Body of pancreas (tissue), 4 donors: ENCODE measurements around the gene ACTG2.
"Not testable (repeated sequence)": the region's sequence is repeated elsewhere in the genome, so short reads cannot be mapped to it uniquely, and the experiment has no call there.

Source experiments
- CTCF ChIP-seq, 7 experiments: fragments of 450-650 bp in 4 of 7; fragments of 200-600 bp in 3 of 7; sonication (generic) in 3 of 7; IDR thresholded peaks; one replicate each; pipeline ENCODE4 v1.5.1; 2016 to 2019; ENCODE audit warnings: antibody characterized with exemption in 7 of 7
- POLR2A ChIP-seq, 3 donors: fragments of 450-650 bp; IDR thresholded peaks; one replicate each; pipeline ENCODE4 v1.6.1; 2016; ENCODE audit warnings: antibody characterized with exemption in 3 of 3, mild to moderate bottlenecking in 2 of 3

DNA sequence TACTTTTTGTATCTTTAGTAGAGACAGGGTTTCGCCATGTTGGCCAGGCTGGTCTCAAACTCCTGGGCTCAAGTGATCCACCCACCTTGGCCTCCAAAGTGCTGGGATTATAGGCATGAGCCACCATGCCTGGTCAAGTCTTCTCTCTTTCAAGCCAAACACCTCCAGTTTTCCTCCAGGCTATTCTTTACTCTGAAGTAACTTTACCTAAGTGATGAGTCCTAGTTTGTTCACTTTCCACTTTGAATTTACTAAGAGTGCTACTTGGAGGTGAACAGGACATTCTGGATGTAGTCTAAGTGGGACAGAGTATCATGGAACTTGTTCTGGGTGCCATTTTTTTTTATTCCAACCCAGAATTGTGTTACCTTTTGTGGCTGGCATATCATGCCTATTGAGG lies 47.3 kb downstream of the ACTG2 start:
- TF ChIP-seq CTCF, POLR2A (IDR thresholded peaks at IDR 0.05): not testable (repeated sequence)
